K562 (cell line): ENCODE results near the gene NR2F1.

Experiments used
- CCAR2 ChIP-seq: fragments of 200-400 bp; formaldehyde crosslinking; IDR thresholded peaks from 2 replicates; pipeline ENCODE4 v1.6.1; 2017; ENCODE audit warnings: mild to moderate bottlenecking, low read depth, low read length
- HDAC2 ChIP-seq: fragments of 450-650 bp; IDR thresholded peaks from 2 replicates; pipeline ENCODE4 v1.6.1; 2016; ENCODE audit warnings: mild to moderate bottlenecking
- NFE2 ChIP-seq: IDR thresholded peaks from 2 replicates; pipeline ENCODE4 v1.6.1; 2014; ENCODE audit warnings: antibody characterized with exemption, low read depth
- POLR2AphosphoS5 ChIP-seq: IDR thresholded peaks from 2 replicates; pipeline ENCODE4 v1.6.1; 2011; ENCODE audit warnings: mild to moderate bottlenecking, low read depth, low read length, moderate library complexity; ENCODE audit not compliant: control insufficient read depth, insufficient read depth
- RAD51 ChIP-seq: fragments of 450-650 bp; IDR thresholded peaks from 2 replicates; pipeline ENCODE4 v1.7.1; 2016; ENCODE audit warnings: low read depth, mild to moderate bottlenecking, borderline replicate concordance
- RBM14 ChIP-seq: fragments of 200-400 bp; formaldehyde crosslinking; IDR thresholded peaks from 2 replicates; pipeline ENCODE4 v1.6.1; 2018; ENCODE audit warnings: low read depth, mild to moderate bottlenecking, low read length, moderate library complexity, borderline replicate concordance; ENCODE audit not compliant: insufficient read depth
- SIX5 ChIP-seq, 2 experiments: IDR thresholded peaks; 2 replicates each; pipeline ENCODE4 v1.6.1; 2011; ENCODE audit warnings: low read length in 2 of 2, borderline replicate concordance in 1 of 2, low read depth in 1 of 2, mild to moderate bottlenecking in 1 of 2, moderate library complexity in 1 of 2; ENCODE audit not compliant: insufficient read depth in 1 of 2
- TBP ChIP-seq: optimal IDR thresholded peaks from 2 replicates; pipeline ENCODE3; 2011; ENCODE audit warnings: low read depth, low read length, improper control_type of control experiment
- YY1 ChIP-seq, 3 experiments: IDR thresholded peaks; 2 replicates each; pipeline ENCODE4 v1.6.1; 2011; ENCODE audit warnings: low read length in 2 of 3, mild to moderate bottlenecking in 2 of 3, moderate library complexity in 2 of 3, borderline replicate concordance in 1 of 3, control low read depth in 1 of 3, low read depth in 1 of 3; ENCODE audit not compliant: insufficient read depth in 3 of 3, insufficient replicate concordance in 2 of 3, control insufficient read depth in 1 of 3, insufficient read length in 1 of 3; ENCODE audit errors: extremely low read depth in 1 of 3
- ZBTB17 ChIP-seq: fragments of 450-650 bp; formaldehyde crosslinking; IDR thresholded peaks from 2 replicates; pipeline ENCODE4 v1.4.0; 2020; ENCODE audit warnings: mild to moderate bottlenecking
- ZFX ChIP-seq: sonication (generic); formaldehyde crosslinking; IDR thresholded peaks from 2 replicates; pipeline ENCODE4 v1.8.0; 2022; ENCODE audit warnings: mild to moderate bottlenecking, missing genetic modification reagents, moderate library complexity
- ZNF175 ChIP-seq: fragments of 200-800 bp; sonication (Bioruptor generic); IDR thresholded peaks from 2 replicates; pipeline ENCODE4 v1.6.1; 2016; ENCODE audit warnings: low read depth, mild to moderate bottlenecking, missing genetic modification characterization, missing compliant biosample characterization
- TF ChIP-seq, protein P1 (sequence below), 3 experiments: IDR thresholded peaks in 2 of 3; conservative IDR thresholded peaks in 1 of 3; 2 replicates each; pipeline ENCODE4 v1.5.1; 2011 to 2012; ENCODE audit warnings: low read length in 3 of 3, mild to moderate bottlenecking in 3 of 3, control low read depth in 2 of 3, improper control_type of control experiment in 1 of 3, inconsistent platforms in 1 of 3, low read depth in 1 of 3, mixed read lengths in 1 of 3, moderate library complexity in 1 of 3; ENCODE audit not compliant: insufficient read depth in 2 of 3

DNA sequence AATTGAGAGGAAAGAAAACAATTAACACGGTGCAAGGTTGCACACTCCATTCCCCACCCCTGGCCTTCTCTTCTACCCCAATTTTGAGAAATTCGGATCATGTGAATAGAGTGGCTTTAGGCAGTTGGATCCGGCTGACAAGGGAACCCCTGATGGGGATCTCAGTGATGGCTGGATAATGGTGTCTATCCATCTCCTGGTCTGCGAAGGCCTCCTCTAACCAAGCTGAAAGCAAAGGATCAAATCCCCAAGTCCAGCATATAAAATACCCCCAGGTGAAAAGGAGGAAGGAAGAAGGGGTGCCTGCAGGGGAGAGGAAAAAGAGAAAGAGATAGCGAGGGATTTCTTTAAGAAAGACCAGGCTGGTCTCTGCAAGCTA is 16.0 kb downstream of the NR2F1 start:
- TF ChIP-seq YY1 (IDR thresholded peaks at IDR 0.05; ENCODE audit: borderline replicate concordance in 1 of 3, control insufficient read depth in 1 of 3, extremely low read depth in 1 of 3, insufficient read depth in 3 of 3, insufficient read length in 1 of 3, insufficient replicate concordance in 2 of 3, low read depth in 1 of 3, low read length in 2 of 3) (no peak), POLR2AphosphoS5 (no peak), ZBTB17 (CRISPR knock-in tag) (no peak), RBM14 (no peak), TBP (no peak), HDAC2 (no peak), ZNF175 (no peak), CCAR2 (no peak), SIX5 (IDR thresholded peaks at IDR 0.05; ENCODE audit: borderline replicate concordance in 1 of 2, insufficient read depth in 1 of 2, low read depth in 1 of 2, low read length in 2 of 2) (no peak), RAD51 (no peak), ZFX (CRISPR knock-in tag) (no peak), NFE2 (no peak)
- TF ChIP-seq, protein P1, sequence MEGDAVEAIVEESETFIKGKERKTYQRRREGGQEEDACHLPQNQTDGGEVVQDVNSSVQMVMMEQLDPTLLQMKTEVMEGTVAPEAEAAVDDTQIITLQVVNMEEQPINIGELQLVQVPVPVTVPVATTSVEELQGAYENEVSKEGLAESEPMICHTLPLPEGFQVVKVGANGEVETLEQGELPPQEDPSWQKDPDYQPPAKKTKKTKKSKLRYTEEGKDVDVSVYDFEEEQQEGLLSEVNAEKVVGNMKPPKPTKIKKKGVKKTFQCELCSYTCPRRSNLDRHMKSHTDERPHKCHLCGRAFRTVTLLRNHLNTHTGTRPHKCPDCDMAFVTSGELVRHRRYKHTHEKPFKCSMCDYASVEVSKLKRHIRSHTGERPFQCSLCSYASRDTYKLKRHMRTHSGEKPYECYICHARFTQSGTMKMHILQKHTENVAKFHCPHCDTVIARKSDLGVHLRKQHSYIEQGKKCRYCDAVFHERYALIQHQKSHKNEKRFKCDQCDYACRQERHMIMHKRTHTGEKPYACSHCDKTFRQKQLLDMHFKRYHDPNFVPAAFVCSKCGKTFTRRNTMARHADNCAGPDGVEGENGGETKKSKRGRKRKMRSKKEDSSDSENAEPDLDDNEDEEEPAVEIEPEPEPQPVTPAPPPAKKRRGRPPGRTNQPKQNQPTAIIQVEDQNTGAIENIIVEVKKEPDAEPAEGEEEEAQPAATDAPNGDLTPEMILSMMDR (IDR thresholded peaks at IDR 0.05 in 2 of 3, conservative IDR thresholded peaks at IDR 0.05 in 1 of 3; ENCODE audit: insufficient read depth in 2 of 3, low read depth in 1 of 3, low read length in 3 of 3): no peak
